ENCODE data around the gene CXorf66.
"Not testable (repeated sequence)": the region's sequence is repeated elsewhere in the genome, so short reads cannot be mapped to it uniquely, and the experiment has no call there.

CXorf66 gene

DNA sequence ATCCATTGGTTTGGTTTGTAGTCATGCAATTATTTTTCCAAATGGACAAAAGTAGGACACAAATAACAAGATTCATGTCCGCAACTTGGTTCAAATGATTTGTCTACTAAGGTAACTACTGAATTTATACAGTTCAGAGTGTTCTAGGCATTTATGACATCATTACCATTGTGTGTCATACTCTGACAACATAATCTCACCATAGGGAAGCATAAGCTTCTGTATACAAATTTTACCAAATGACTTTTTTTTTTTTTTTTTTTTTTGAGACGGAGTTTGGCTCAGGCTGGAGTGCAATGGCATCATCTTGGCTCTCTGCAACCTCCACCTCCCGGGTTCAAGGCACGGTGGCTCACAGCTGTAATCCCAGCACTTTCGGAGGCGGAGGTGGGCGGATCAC is at the start of gene CXorf66:
CXorf66 (minus strand) TSS at position 101 of the 400 bp plus-strand sequence; CDS start at position 76, 25 bp downstream.
- H3K36me3 ChIP-seq (ENCODE audit: control insufficient read depth, low read depth, low read length): no peaks in the 10 kb centered on the region
- H3K4me1 ChIP-seq (ENCODE audit: control insufficient read depth, low read depth, low read length): peaks cover 3% of the 10 kb centered on the region
- H3K4me3 ChIP-seq (ENCODE audit: low read length): no peak within 1 kb of the TSS
- no peak within 1 kb of the TSS for H3K9ac ChIP-seq (ENCODE audit: low read length)
- H3K9me3 ChIP-seq (ENCODE audit: control insufficient read depth, low read depth, low read length): peaks cover 13% of the 10 kb centered on the region
- H3K27ac ChIP-seq (ENCODE audit: low read length): no peak within 1 kb of the TSS
- H3K27me3 ChIP-seq (ENCODE audit: control insufficient read depth, insufficient read depth, low read length): no peaks in the 10 kb centered on the region

GRCh38 chrX:139982856-139983255 is 17.5 kb upstream of the CXorf66 start:
- Histone ChIP-seq H3K27ac (ENCODE audit: low read length) (no peak overlapping the region), H3K36me3 (ENCODE audit: control insufficient read depth, low read depth, low read length) (no peaks in the 10 kb centered on the region), H3K9me3 (ENCODE audit: control insufficient read depth, low read depth, low read length) (peaks cover 3% of the 10 kb centered on the region), H3K4me3 (ENCODE audit: low read length) (no peak overlapping the region), H3K4me1 (ENCODE audit: control insufficient read depth, low read depth, low read length) (no peaks in the 10 kb centered on the region), H3K9ac (ENCODE audit: low read length) (no peak overlapping the region), H3K27me3 (ENCODE audit: control insufficient read depth, insufficient read depth, low read length) (no peaks in the 10 kb centered on the region)

GRCh38 chrX:139974471-139974870 is 9.2 kb upstream of the CXorf66 start:
- Histone ChIP-seq H3K27me3 (ENCODE audit: control insufficient read depth, insufficient read depth, low read length) (no peaks in the 10 kb centered on the region), H3K9me3 (ENCODE audit: control insufficient read depth, low read depth, low read length) (peaks cover 14% of the 10 kb centered on the region)

GRCh38 chrX:139972629-139973624 is 7.6 kb upstream of the CXorf66 start:
- Histone ChIP-seq H3K27ac (ENCODE audit: low read length) (no peak overlapping the region), H3K9ac (ENCODE audit: low read length) (no peak overlapping the region), H3K36me3 (ENCODE audit: control insufficient read depth, low read depth, low read length) (no peaks in the 10 kb centered on the region), H3K4me3 (ENCODE audit: low read length) (no peak overlapping the region), H3K9me3 (ENCODE audit: control insufficient read depth, low read depth, low read length) (peaks cover 14% of the 10 kb centered on the region), H3K4me1 (ENCODE audit: control insufficient read depth, low read depth, low read length) (peaks cover 4% of the 10 kb centered on the region), H3K27me3 (ENCODE audit: control insufficient read depth, insufficient read depth, low read length) (no peaks in the 10 kb centered on the region)

More at GRCh38 chrX:139974471-139974870, 9.2 kb upstream of the CXorf66 start:
- no peak overlapping the region for H3K4me3 ChIP-seq (ENCODE audit: low read length)
- no peak overlapping the region for H3K27ac ChIP-seq (ENCODE audit: low read length)
- H3K4me1 ChIP-seq (ENCODE audit: control insufficient read depth, low read depth, low read length): peaks cover 4% of the 10 kb centered on the region
- no peaks in the 10 kb centered on the region for H3K36me3 ChIP-seq (ENCODE audit: control insufficient read depth, low read depth, low read length)
- H3K9ac ChIP-seq (ENCODE audit: low read length): no peak overlapping the region

GRCh38 chrX:139972113-139972512 is 6.8 kb upstream of the CXorf66 start:
- Histone ChIP-seq H3K9ac (ENCODE audit: low read length) (no peak overlapping the region), H3K27me3 (ENCODE audit: control insufficient read depth, insufficient read depth, low read length) (no peaks in the 10 kb centered on the region), H3K4me3 (ENCODE audit: low read length) (no peak overlapping the region), H3K4me1 (ENCODE audit: control insufficient read depth, low read depth, low read length) (peaks cover 4% of the 10 kb centered on the region), H3K27ac (ENCODE audit: low read length) (no peak overlapping the region), H3K36me3 (ENCODE audit: control insufficient read depth, low read depth, low read length) (no peaks in the 10 kb centered on the region), H3K9me3 (ENCODE audit: control insufficient read depth, low read depth, low read length) (peaks cover 17% of the 10 kb centered on the region)

DNA sequence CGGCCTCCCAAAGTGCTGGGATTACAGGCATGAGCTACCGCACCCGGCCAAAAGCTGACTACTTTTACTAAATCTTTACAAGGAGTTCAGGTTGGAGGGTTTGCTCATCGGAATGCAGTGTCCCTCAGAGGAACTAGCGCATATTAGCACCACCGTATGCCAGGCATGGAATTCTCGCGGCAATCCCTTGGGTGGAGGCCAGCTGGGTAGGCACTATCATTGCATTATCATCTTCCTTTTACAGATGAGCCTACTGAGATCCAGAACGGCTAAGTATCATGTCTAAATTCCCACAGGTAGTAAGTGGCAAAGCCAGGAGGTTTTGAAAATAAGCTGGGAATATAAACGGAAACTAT is 6.1 kb upstream of the CXorf66 start:
- H3K4me3 ChIP-seq (ENCODE audit: low read length): peak overlapping the region; percentile 9

GRCh38 chrX:139969286-139969685 is 4.0 kb upstream of the CXorf66 start:
- no peak overlapping the region for H3K4me3 ChIP-seq (ENCODE audit: low read length)
- no peak overlapping the region for H3K27ac ChIP-seq (ENCODE audit: low read length)
- H3K4me1 ChIP-seq (ENCODE audit: control insufficient read depth, low read depth, low read length): peaks cover 4% of the 10 kb centered on the region
- H3K36me3 ChIP-seq (ENCODE audit: control insufficient read depth, low read depth, low read length): no peaks in the 10 kb centered on the region
- peaks cover 15% of the 10 kb centered on the region for H3K9me3 ChIP-seq (ENCODE audit: control insufficient read depth, low read depth, low read length)
- H3K9ac ChIP-seq (ENCODE audit: low read length): no peak overlapping the region
- no peaks in the 10 kb centered on the region for H3K27me3 ChIP-seq (ENCODE audit: control insufficient read depth, insufficient read depth, low read length)

More for the DNA sequence above, 6.1 kb upstream of the CXorf66 start:
- peaks cover 4% of the 10 kb centered on the region for H3K4me1 ChIP-seq (ENCODE audit: control insufficient read depth, low read depth, low read length)
- no peaks in the 10 kb centered on the region for H3K36me3 ChIP-seq (ENCODE audit: control insufficient read depth, low read depth, low read length)
- H3K9ac ChIP-seq (ENCODE audit: low read length): no peak overlapping the region
- peaks cover 15% of the 10 kb centered on the region for H3K9me3 ChIP-seq (ENCODE audit: control insufficient read depth, low read depth, low read length)
- H3K27me3 ChIP-seq (ENCODE audit: control insufficient read depth, insufficient read depth, low read length): no peaks in the 10 kb centered on the region
- H3K27ac ChIP-seq (ENCODE audit: low read length): no peak overlapping the region

DNA sequence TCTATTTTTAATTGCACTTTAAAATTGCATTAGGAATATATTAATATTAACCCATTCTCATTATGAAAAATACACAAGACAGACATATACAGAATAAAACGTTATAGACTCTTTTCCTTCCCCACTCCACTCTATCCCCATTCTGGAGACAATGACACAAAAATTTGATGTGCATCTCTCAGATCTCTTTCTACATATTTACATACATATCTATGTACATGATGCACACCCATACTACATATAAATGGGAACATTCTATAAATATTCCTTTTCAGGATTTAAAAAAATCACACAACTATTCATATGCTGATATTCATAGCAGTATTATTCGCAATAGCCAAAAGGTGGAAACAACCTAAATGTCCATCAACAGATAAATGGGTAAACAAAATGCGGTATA is 2.4 kb upstream of the CXorf66 start:
- no peak overlapping the region for H3K27ac ChIP-seq (ENCODE audit: low read length)
- H3K36me3 ChIP-seq (ENCODE audit: control insufficient read depth, low read depth, low read length): no peaks in the 10 kb centered on the region
- H3K4me1 ChIP-seq (ENCODE audit: control insufficient read depth, low read depth, low read length): peaks cover 4% of the 10 kb centered on the region
- no peak overlapping the region for H3K4me3 ChIP-seq (ENCODE audit: low read length)
- no peaks in the 10 kb centered on the region for H3K27me3 ChIP-seq (ENCODE audit: control insufficient read depth, insufficient read depth, low read length)
- H3K9ac ChIP-seq (ENCODE audit: low read length): no peak overlapping the region
- peaks cover 15% of the 10 kb centered on the region for H3K9me3 ChIP-seq (ENCODE audit: control insufficient read depth, low read depth, low read length)

DNA sequence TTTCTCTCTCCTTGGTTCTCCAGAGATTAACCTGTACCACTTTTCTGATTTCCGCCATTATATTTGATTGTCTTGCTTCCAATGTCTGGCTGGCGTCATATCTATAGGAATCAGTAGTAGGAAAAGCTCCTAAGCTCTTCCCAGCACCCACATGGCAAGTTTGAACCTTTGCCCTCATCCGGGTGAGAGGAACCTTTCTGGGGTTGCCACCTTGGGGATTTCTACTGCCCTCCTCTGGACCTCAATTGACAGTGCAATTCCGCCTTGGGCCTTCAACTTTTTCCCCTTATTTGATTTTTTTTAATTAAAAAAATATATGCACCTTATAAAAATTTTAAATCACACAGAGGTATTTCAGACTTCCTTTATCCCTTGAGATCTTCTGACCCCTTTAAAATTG is 2.0 kb upstream of the CXorf66 start:
- peaks cover 13% of the 10 kb centered on the region for H3K9me3 ChIP-seq (ENCODE audit: control insufficient read depth, low read depth, low read length)
- H3K27ac ChIP-seq (ENCODE audit: low read length): no peak overlapping the region
- no peak overlapping the region for H3K4me3 ChIP-seq (ENCODE audit: low read length)
- H3K4me1 ChIP-seq (ENCODE audit: control insufficient read depth, low read depth, low read length): peaks cover 4% of the 10 kb centered on the region
- H3K36me3 ChIP-seq (ENCODE audit: control insufficient read depth, low read depth, low read length): no peaks in the 10 kb centered on the region
- no peak overlapping the region for H3K9ac ChIP-seq (ENCODE audit: low read length)
- no peaks in the 10 kb centered on the region for H3K27me3 ChIP-seq (ENCODE audit: control insufficient read depth, insufficient read depth, low read length)

- not testable (repeated sequence) for H3K4me1 ChIP-seq (ENCODE audit: control insufficient read depth, low read depth, low read length); H3K36me3 ChIP-seq (ENCODE audit: control insufficient read depth, low read depth, low read length); H3K9ac ChIP-seq (ENCODE audit: low read length); H3K27me3 ChIP-seq (ENCODE audit: control insufficient read depth, insufficient read depth, low read length); H3K9me3 ChIP-seq (ENCODE audit: control insufficient read depth, low read depth, low read length); H3K4me3 ChIP-seq (ENCODE audit: low read length); H3K27ac ChIP-seq (ENCODE audit: low read length)
These were observed 838 bp upstream of the CXorf66 start for GRCh38 chrX:139966159-139966558.

DNA sequence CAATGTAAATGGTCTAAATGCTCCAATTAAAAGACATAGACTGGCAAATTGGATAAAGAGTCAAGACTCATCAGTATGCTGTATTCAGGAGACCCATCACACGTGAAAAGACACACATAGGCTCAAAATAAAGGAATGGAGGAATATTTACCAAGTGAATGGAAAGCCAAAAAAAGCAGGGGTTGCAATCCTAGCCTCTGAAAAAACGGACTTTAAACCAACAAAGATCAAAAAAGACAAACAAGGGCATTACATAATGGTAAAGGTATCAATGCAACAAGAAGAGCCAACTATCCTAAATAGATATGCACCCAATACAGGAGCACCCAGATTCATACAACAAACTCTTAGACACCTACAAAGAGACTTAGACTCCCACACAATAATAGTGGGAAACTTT is 4.2 kb downstream of the CXorf66 start:
- H3K9me3 ChIP-seq (ENCODE audit: control insufficient read depth, low read depth, low read length): peaks cover 15% of the 10 kb centered on the region
- not testable (repeated sequence) for H3K36me3 ChIP-seq (ENCODE audit: control insufficient read depth, low read depth, low read length); H3K27me3 ChIP-seq (ENCODE audit: control insufficient read depth, insufficient read depth, low read length); H3K27ac ChIP-seq (ENCODE audit: low read length); H3K4me1 ChIP-seq (ENCODE audit: control insufficient read depth, low read depth, low read length); H3K4me3 ChIP-seq (ENCODE audit: low read length); H3K9ac ChIP-seq (ENCODE audit: low read length)

- H3K27ac ChIP-seq (ENCODE audit: low read length): no peak overlapping the region
- H3K36me3 ChIP-seq (ENCODE audit: control insufficient read depth, low read depth, low read length): no peaks in the 10 kb centered on the region
- no peaks in the 10 kb centered on the region for H3K4me1 ChIP-seq (ENCODE audit: control insufficient read depth, low read depth, low read length)
- peaks cover 26% of the 10 kb centered on the region for H3K9me3 ChIP-seq (ENCODE audit: control insufficient read depth, low read depth, low read length)
- H3K27me3 ChIP-seq (ENCODE audit: control insufficient read depth, insufficient read depth, low read length): no peaks in the 10 kb centered on the region
- no peak overlapping the region for H3K9ac ChIP-seq (ENCODE audit: low read length)
- H3K4me3 ChIP-seq (ENCODE audit: low read length): no peak overlapping the region
These were observed 15.6 kb downstream of the CXorf66 start for GRCh38 chrX:139949703-139950102.

All from iPS-18a (cell line).